ENCODE data around the gene ZBTB20. TPM values are rescaled to one million over a fixed set of nuclear protein-coding genes. Genes with fewer than 3 reads are reported as not detected.
A peak's percentile ranks its signal among the peaks of the same experiment; 100 is the strongest.

Gene ZBTB20
- total and polyA plus RNA-seq, 2 donors (not counting 1 experiment from before 2014, with no cell fraction given) = 4.0 to 123 TPM

DNA sequence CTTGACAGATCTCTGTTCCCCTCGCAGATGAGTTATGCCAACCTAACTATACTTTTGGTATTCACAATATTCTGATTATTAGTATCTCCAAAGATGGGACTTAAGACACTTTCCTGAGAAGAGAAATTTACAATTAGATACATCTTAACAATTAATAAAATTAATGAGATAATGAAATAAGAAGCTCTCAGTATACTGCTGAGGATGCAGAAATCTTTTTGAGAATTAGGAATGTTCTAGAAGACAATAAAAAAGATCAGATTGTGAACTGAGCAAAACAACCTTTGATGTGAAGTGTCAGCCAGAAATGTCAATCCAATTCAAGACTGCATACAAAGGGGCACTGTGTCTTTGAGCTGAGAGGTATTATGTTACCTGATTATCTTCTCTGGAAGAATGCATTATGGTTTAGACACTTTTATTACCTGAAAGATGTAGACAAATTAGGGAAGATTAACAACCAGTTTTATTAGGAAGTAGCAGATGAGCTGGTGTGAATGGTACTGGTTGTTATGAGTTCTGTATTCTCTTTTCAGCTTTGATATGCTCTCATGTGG is 590.4 kb downstream of the ZBTB20 start:
- ATAC-seq (ENCODE audit: low read depth) (no peak), DNase-seq (no peak)
- no peaks in the 10 kb centered on the region for H3K27me3 ChIP-seq (replicated peaks in 1 of 4; ENCODE audit: control extremely low read depth in 1 of 4, control insufficient read depth in 3 of 4, insufficient read depth in 4 of 4, low read length in 3 of 4)
- intact Hi-C loops (cut with micrococcal nuclease) = no loop called here
- H3K9me3 ChIP-seq (ENCODE audit: control extremely low read depth in 1 of 3, control insufficient read depth in 2 of 3, insufficient read depth in 1 of 3, low read length in 2 of 3) = peaks cover 0 to 1% (median 0%) of the 10 kb centered on the region in 3 donors
- no peak overlapping the region for H3K4me3 ChIP-seq (ENCODE audit: control extremely low read depth in 1 of 5, extremely low read depth in 1 of 5, insufficient read depth in 1 of 5, low read depth in 2 of 5, low read length in 4 of 5)
- no peak overlapping the region for H2AFZ ChIP-seq (ENCODE audit: insufficient read depth, low read depth, low read length, poor library complexity, severe bottlenecking)
- POLR2A ChIA-PET = interaction anchor here (0.6 kb wide), 1 partner anchor 568 kb away, joined by 5 read pairs; no protein-coding TSS in a partner anchor
- no peaks in the 10 kb centered on the region for H4K20me1 ChIP-seq (ENCODE audit: control insufficient read depth, insufficient read depth, low read length, poor library complexity, severe bottlenecking)
- H3K4me1 ChIP-seq (ENCODE audit: control insufficient read depth in 2 of 2, insufficient read depth in 2 of 2, low read length in 2 of 2) = no peaks in the 10 kb centered on the region
- Mint-ChIP-seq H3K4me1 (no peaks in the 10 kb centered on the region), H3K27me3 (no peaks in the 10 kb centered on the region), H3K9me3 (ENCODE audit: insufficient read depth) (no peaks in the 10 kb centered on the region), H3K4me3 (no peak overlapping the region), H3K27ac (peak overlapping the region; percentile 16)
- peaks cover 0 to 2% of the 10 kb centered on the region in 2 experiments for H3K36me3 ChIP-seq (replicated peaks in 1 of 2; ENCODE audit: control extremely low read depth in 1 of 2, control insufficient read depth in 1 of 2, extremely low read depth in 1 of 2, insufficient read depth in 2 of 2, low read length in 1 of 2)
- TF ChIP-seq EZH2 (IDR thresholded peaks at IDR 0.05; ENCODE audit: borderline replicate concordance, insufficient read depth, low read depth, low read length, poor library complexity, severe bottlenecking) = no peak
- no peak overlapping the region for H3K27ac ChIP-seq (ENCODE audit: low read length in 2 of 2)
- H3K4me2 ChIP-seq (replicated peaks; ENCODE audit: low read depth, low read length, poor library complexity, severe bottlenecking) = no peak overlapping the region
- CTCF ChIA-PET = no interaction called here
- WGBS (ENCODE audit: insufficient coverage) = no CpG with 5 or more reads among the region's 1 CpG
- no peak overlapping the region for H3K9ac ChIP-seq (ENCODE audit: low read length)
- no peaks in the 10 kb centered on the region for H3K79me2 ChIP-seq (ENCODE audit: control insufficient read depth, insufficient read depth, low read length)

DNA sequence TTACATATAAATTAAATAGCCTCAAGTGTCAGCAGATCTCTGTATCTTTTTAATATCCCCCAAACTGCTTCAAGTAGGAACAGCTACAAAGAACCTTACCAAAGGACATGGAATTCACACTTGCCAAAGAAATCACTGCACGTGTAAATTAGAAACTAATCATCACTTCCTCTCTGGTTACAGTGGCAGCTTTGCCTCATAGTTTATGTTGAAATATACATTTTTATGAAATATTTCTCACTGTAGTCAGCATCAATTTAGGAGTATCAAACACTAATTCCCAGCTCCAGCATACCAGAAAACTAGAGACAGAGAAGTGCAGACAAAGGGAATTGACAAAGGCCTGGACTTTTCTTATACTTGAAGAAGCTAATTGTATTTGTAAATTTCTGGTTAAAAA is 592.4 kb downstream of the ZBTB20 start:
- H3K27me3 Mint-ChIP-seq = no peaks in the 10 kb centered on the region
- Histone ChIP-seq H2AFZ (ENCODE audit: insufficient read depth, low read depth, low read length, poor library complexity, severe bottlenecking) (no peak overlapping the region), H3K9ac (ENCODE audit: low read length) (no peak overlapping the region), H3K4me1 (ENCODE audit: control insufficient read depth in 2 of 2, insufficient read depth in 2 of 2, low read length in 2 of 2) (no peaks in the 10 kb centered on the region), H3K27me3 (replicated peaks in 1 of 4; ENCODE audit: control extremely low read depth in 1 of 4, control insufficient read depth in 3 of 4, insufficient read depth in 4 of 4, low read length in 3 of 4) (no peaks in the 10 kb centered on the region), H3K36me3 (replicated peaks in 1 of 2; ENCODE audit: control extremely low read depth in 1 of 2, control insufficient read depth in 1 of 2, extremely low read depth in 1 of 2, insufficient read depth in 2 of 2, low read length in 1 of 2) (peaks cover 0 to 2% of the 10 kb centered on the region in 2 experiments), H3K9me3 (ENCODE audit: control extremely low read depth in 1 of 3, control insufficient read depth in 2 of 3, insufficient read depth in 1 of 3, low read length in 2 of 3) (peaks cover 0 to 1% (median 0%) of the 10 kb centered on the region in 3 donors), H3K4me3 (ENCODE audit: control extremely low read depth in 1 of 5, extremely low read depth in 1 of 5, insufficient read depth in 1 of 5, low read depth in 2 of 5, low read length in 4 of 5) (no peak overlapping the region), H3K4me2 (replicated peaks; ENCODE audit: low read depth, low read length, poor library complexity, severe bottlenecking) (no peak overlapping the region), H4K20me1 (ENCODE audit: control insufficient read depth, insufficient read depth, low read length, poor library complexity, severe bottlenecking) (no peaks in the 10 kb centered on the region), H3K79me2 (ENCODE audit: control insufficient read depth, insufficient read depth, low read length) (no peaks in the 10 kb centered on the region), H3K27ac (ENCODE audit: low read length in 2 of 2) (no peak overlapping the region)
- no peaks in the 10 kb centered on the region for H3K4me1 Mint-ChIP-seq
- H3K9me3 Mint-ChIP-seq (ENCODE audit: insufficient read depth) = no peaks in the 10 kb centered on the region
- intact Hi-C loops (cut with micrococcal nuclease) = no loop called here
- ATAC-seq (ENCODE audit: low read depth) = no peak
- ChIA-PET POLR2A (no interaction called here), CTCF (no interaction called here)
- DNase-seq = no peak
- no peak for TF ChIP-seq CTCF (IDR thresholded peaks at IDR 0.05)
- TF ChIP-seq EZH2 (IDR thresholded peaks at IDR 0.05; ENCODE audit: borderline replicate concordance, insufficient read depth, low read depth, low read length, poor library complexity, severe bottlenecking) = no peak
- H3K4me3 Mint-ChIP-seq = no peak overlapping the region
- no CpG with 5 or more reads among the region's 1 CpG for WGBS (ENCODE audit: insufficient coverage)
- no peak overlapping the region for H3K27ac Mint-ChIP-seq

Measured in B cell (primary cell).